DND-41 (cell line): ENCODE measurements around the gene DCAF5.

ENCODE experiments used
- ATAC-seq: fragments of 200-7000 bp; cut with Tn5 transposase; 3 replicates; pipeline ENCODE4 v1.9.1; 2021; ENCODE audit warnings: low read depth; ENCODE audit not compliant: insufficient read depth
- DNase-seq: peaks from one replicate; pipeline ENCODE4 v3.0.0-alpha.2; 2020
- H2AFZ ChIP-seq: 2 replicates; pipeline ENCODE4 v1.6.0; 2012; ENCODE audit warnings: low read depth, low read length
- H3K27ac ChIP-seq: 2 replicates; pipeline ENCODE4 v1.5.1; 2012; ENCODE audit warnings: low read length, inconsistent platforms
- H3K27me3 ChIP-seq: fragments of 200-600 bp; sonication (generic); 2 replicates; pipeline ENCODE4 v1.6.0; 2012; ENCODE audit warnings: low read length, mild to moderate bottlenecking, inconsistent platforms; ENCODE audit not compliant: insufficient read depth, poor library complexity
- H3K36me3 ChIP-seq: 2 replicates; pipeline ENCODE4 v1.5.1; 2012; ENCODE audit warnings: low read length, inconsistent platforms; ENCODE audit not compliant: insufficient read depth
- H3K4me1 ChIP-seq: 2 replicates; pipeline ENCODE4 v1.5.1; 2012; ENCODE audit warnings: mild to moderate bottlenecking, low read length; ENCODE audit not compliant: insufficient read depth
- H3K4me2 ChIP-seq: 2 replicates; pipeline ENCODE4 v1.6.0; 2012; ENCODE audit warnings: mild to moderate bottlenecking, moderate library complexity, low read length, inconsistent platforms; ENCODE audit not compliant: insufficient read depth
- H3K4me3 ChIP-seq, 2 experiments: fragments of 200-600 bp in 1 of 2; shearing (Covaris generic) in 1 of 2; 2 replicates each; pipeline ENCODE4 v1.5.1; 2012 to 2016; ENCODE audit warnings: inconsistent platforms in 2 of 2, low read length in 2 of 2, mild to moderate bottlenecking in 2 of 2, low read depth in 1 of 2, moderate library complexity in 1 of 2
- H3K79me2 ChIP-seq: 2 replicates; pipeline ENCODE4 v1.6.0; 2012; ENCODE audit warnings: low read length, inconsistent platforms; ENCODE audit not compliant: insufficient read depth
- H3K9ac ChIP-seq: 2 replicates; pipeline ENCODE4 v1.6.0; 2012; ENCODE audit warnings: low read depth, mild to moderate bottlenecking, inconsistent platforms, low read length, moderate library complexity
- H3K9me3 ChIP-seq: 2 replicates; pipeline ENCODE4 v1.5.1; 2012; ENCODE audit warnings: low read length, moderate library complexity, mild to moderate bottlenecking, inconsistent platforms; ENCODE audit not compliant: insufficient read depth, severe bottlenecking
- H4K20me1 ChIP-seq: 2 replicates; pipeline ENCODE4 v1.6.0; 2012; ENCODE audit warnings: low read length; ENCODE audit not compliant: insufficient read depth
- EZH2 ChIP-seq: IDR thresholded peaks from 3 replicates; pipeline ENCODE4 v1.6.1; 2012; ENCODE audit warnings: borderline replicate concordance, low read depth, mild to moderate bottlenecking, moderate library complexity, low read length, inconsistent platforms; ENCODE audit not compliant: severe bottlenecking
- TF ChIP-seq, protein P1 (sequence below): IDR thresholded peaks from 2 replicates; pipeline ENCODE4 v1.5.1; 2012; ENCODE audit warnings: borderline replicate concordance, low read length, moderate library complexity, mild to moderate bottlenecking; ENCODE audit not compliant: poor library complexity, severe bottlenecking; ENCODE audit errors: extremely low read depth

DCAF5 gene

DNA sequence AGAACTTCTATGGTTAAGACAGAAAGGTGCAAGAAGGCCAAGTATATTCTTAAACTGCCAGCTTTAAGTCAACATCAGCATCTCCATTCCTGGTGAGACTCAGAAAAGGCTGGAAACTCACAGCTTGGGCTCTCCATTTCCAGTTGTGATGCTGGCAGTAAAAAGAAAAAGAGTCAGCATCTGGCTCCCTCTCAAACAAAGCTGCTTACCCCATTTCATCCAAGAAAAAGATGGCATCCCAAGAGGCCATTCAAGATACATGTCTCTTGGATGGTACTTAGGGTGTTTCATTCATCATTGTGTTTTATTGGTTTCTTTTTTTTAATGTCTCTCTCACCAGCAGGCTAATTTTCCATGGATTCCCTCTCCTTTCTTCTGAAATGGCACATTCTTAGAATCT, 61.9 kb downstream of the DCAF5 start:
- no peak overlapping the region for H3K4me2 ChIP-seq
- TF ChIP-seq, protein P1, sequence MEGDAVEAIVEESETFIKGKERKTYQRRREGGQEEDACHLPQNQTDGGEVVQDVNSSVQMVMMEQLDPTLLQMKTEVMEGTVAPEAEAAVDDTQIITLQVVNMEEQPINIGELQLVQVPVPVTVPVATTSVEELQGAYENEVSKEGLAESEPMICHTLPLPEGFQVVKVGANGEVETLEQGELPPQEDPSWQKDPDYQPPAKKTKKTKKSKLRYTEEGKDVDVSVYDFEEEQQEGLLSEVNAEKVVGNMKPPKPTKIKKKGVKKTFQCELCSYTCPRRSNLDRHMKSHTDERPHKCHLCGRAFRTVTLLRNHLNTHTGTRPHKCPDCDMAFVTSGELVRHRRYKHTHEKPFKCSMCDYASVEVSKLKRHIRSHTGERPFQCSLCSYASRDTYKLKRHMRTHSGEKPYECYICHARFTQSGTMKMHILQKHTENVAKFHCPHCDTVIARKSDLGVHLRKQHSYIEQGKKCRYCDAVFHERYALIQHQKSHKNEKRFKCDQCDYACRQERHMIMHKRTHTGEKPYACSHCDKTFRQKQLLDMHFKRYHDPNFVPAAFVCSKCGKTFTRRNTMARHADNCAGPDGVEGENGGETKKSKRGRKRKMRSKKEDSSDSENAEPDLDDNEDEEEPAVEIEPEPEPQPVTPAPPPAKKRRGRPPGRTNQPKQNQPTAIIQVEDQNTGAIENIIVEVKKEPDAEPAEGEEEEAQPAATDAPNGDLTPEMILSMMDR, result no peak
- TF ChIP-seq EZH2, result no peak
- no peak overlapping the region for H3K9ac ChIP-seq
- no peaks in the 10 kb centered on the region for H3K79me2 ChIP-seq
- H3K36me3 ChIP-seq, result peaks cover 42% of the 10 kb centered on the region
- H3K4me3 ChIP-seq, result no peak overlapping the region
- H3K27ac ChIP-seq, result no peak overlapping the region
- no peaks in the 10 kb centered on the region for H3K4me1 ChIP-seq
- DNase-seq (no peak), ATAC-seq (no peak)
- H3K27me3 ChIP-seq, result no peaks in the 10 kb centered on the region
- H4K20me1 ChIP-seq, result no peaks in the 10 kb centered on the region
- H3K9me3 ChIP-seq, result no peaks in the 10 kb centered on the region
- no peak overlapping the region for H2AFZ ChIP-seq

DNA sequence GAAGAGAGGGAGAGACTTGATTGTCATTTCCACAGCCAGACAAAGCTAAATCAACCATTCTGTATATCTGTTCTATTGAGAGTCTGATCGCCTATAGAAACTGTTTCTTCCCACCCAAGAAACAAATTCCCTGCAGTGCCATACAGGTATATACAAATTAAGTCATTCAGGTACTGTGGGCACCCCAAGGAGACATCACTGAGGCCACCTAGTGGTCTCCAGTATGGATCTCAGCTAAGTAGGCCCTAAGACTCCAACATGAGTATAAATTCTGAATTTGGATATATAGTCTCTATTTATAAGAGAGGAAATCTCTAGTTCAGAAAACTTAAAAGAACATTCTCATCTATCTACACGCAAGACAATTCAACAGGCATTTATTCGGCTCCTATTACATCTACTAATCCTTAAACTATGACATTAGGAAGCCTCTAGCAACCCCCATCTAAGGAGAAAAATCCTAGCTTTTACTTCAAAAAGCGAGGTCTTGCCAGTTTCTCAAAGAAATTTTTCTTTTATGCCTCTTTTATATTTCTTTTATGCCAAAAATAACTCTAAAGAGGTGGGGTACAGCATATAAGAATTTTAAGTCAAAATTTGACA, 62.6 kb downstream of the DCAF5 start:
- H3K9me3 ChIP-seq, result no peaks in the 10 kb centered on the region
- no peak overlapping the region for H3K9ac ChIP-seq
- H3K4me1 ChIP-seq, result no peaks in the 10 kb centered on the region
- H4K20me1 ChIP-seq, result no peaks in the 10 kb centered on the region
- DNase-seq, result peak; percentile 24
- H3K27me3 ChIP-seq, result no peaks in the 10 kb centered on the region
- H3K36me3 ChIP-seq, result peaks cover 45% of the 10 kb centered on the region
- H3K79me2 ChIP-seq, result no peaks in the 10 kb centered on the region
- H3K27ac ChIP-seq, result no peak overlapping the region
- no peak overlapping the region for H3K4me3 ChIP-seq
- no peak overlapping the region for H2AFZ ChIP-seq
- ATAC-seq, result peak; percentile 72; the same call in 2 of the 3 replicates
- H3K4me2 ChIP-seq, result no peak overlapping the region
- TF ChIP-seq, protein P1, result peak; percentile 69
- no peak for TF ChIP-seq EZH2

DNA sequence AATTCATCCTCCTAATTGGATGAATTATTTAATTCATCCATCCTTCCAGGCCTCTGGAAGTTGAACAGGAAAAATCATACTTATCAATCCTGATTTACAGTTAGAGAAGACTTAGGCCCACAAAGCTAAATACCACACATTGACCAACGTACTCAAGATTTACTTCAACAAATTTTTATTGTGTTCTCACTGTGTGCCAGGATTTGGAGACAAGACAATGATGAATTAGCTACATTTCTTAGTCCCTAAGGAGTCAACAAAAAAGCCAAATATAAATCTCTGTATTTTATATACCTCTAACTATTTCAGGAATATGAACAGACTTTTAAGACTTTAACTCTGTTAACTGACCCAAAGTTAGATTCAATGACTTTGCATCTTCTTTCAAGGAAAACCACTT, 63.9 kb downstream of the DCAF5 start:
- Histone ChIP-seq H3K9me3 (no peaks in the 10 kb centered on the region), H2AFZ (no peak overlapping the region), H3K36me3 (peaks cover 52% of the 10 kb centered on the region), H4K20me1 (no peaks in the 10 kb centered on the region), H3K4me1 (no peaks in the 10 kb centered on the region), H3K79me2 (no peaks in the 10 kb centered on the region), H3K4me2 (no peak overlapping the region), H3K27ac (no peak overlapping the region), H3K27me3 (no peaks in the 10 kb centered on the region), H3K9ac (no peak overlapping the region), H3K4me3 (no peak overlapping the region)
- TF ChIP-seq, protein P1, result no peak
- no peak for TF ChIP-seq EZH2
- ATAC-seq (no peak), DNase-seq (no peak)

DNA sequence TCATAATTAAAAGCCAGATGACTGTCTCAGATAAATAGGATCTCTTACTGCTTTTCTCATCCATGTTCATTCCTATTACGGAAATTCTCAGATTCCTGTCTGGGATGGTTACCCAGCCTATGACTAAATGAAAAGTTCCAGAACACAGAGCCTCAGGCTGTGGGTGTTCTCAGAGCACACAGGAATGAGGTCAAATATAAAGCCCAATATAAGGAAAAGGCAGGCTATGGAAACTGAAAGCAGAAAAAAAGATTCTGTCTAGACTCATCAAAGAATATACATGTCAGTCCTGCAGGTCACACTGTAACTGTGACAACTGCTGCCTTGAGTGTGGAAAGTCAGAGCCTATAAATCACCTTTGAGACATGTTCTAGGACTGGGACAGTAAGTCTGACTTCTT, 64.3 kb downstream of the DCAF5 start:
- no peak overlapping the region for H3K4me3 ChIP-seq
- peaks cover 55% of the 10 kb centered on the region for H3K36me3 ChIP-seq
- ATAC-seq, result no peak
- no peak overlapping the region for H2AFZ ChIP-seq
- no peaks in the 10 kb centered on the region for H3K4me1 ChIP-seq
- no peak for DNase-seq
- H3K27ac ChIP-seq, result no peak overlapping the region
- H4K20me1 ChIP-seq, result no peaks in the 10 kb centered on the region
- H3K27me3 ChIP-seq, result no peaks in the 10 kb centered on the region
- H3K9me3 ChIP-seq, result no peaks in the 10 kb centered on the region
- no peak for TF ChIP-seq EZH2
- TF ChIP-seq, protein P1, result no peak
- H3K79me2 ChIP-seq, result no peaks in the 10 kb centered on the region
- no peak overlapping the region for H3K9ac ChIP-seq
- no peak overlapping the region for H3K4me2 ChIP-seq
